Mucosa of rectum (tissue), 2 donors: ENCODE results near the gene SYNPR.
"Not testable (repeated sequence)": the region's sequence is repeated elsewhere in the genome, so short reads cannot be mapped to it uniquely, and the experiment has no call there.

Source experiments
- H3K27ac ChIP-seq, 2 donors: one replicate each; pipeline ENCODE4 v1.7.0; 2013; ENCODE audit warnings: inconsistent platforms in 2 of 2, low read depth in 2 of 2, low read length in 2 of 2
- H3K27me3 ChIP-seq, 2 donors: one replicate each; pipeline ENCODE4 v1.7.0; 2013; ENCODE audit warnings: low read length in 2 of 2; ENCODE audit not compliant: control insufficient read depth in 2 of 2, insufficient read depth in 2 of 2
- H3K36me3 ChIP-seq, 2 donors: one replicate each; pipeline ENCODE4 v1.7.0; 2013; ENCODE audit warnings: low read length in 2 of 2; ENCODE audit not compliant: control insufficient read depth in 2 of 2, insufficient read depth in 2 of 2
- H3K4me1 ChIP-seq, 2 donors: one replicate each; pipeline ENCODE4 v1.7.0; 2013; ENCODE audit warnings: low read length in 2 of 2, mild to moderate bottlenecking in 1 of 2; ENCODE audit not compliant: control insufficient read depth in 2 of 2, insufficient read depth in 2 of 2
- H3K4me3 ChIP-seq, 2 donors: one replicate each; pipeline ENCODE4 v1.7.0; 2013; ENCODE audit warnings: low read length in 2 of 2
- H3K9ac ChIP-seq, 2 donors: one replicate each; pipeline ENCODE4 v1.7.0; 2013; ENCODE audit warnings: low read length in 2 of 2, low read depth in 1 of 2, mild to moderate bottlenecking in 1 of 2
- H3K9me3 ChIP-seq, 2 donors: one replicate each; pipeline ENCODE4 v1.7.0; 2013; ENCODE audit warnings: low read length in 2 of 2; ENCODE audit not compliant: control insufficient read depth in 2 of 2
- donor health status: healthy.
- donor health status: Normal muscosa, but diverticular disease.

SYNPR gene

DNA sequence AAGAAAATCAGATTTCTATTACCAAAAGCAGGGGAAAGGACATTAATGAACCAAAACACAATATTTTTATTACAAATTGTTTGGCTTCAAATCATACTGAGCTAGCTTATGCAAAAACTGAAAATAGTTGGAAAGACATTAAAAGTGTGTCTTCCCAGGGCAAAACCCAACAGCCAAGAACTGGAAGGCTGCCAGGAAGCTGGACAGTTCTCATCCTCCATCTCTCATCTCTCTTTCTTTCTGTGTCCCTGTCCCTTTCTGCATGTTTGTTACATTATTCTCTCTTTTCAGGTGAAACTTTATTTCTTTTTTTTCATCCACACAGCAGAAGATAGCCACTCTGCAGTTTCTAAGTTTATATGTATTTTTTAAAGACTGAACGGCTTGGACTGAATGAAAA lies 333.3 kb downstream of the SYNPR start:
- Histone ChIP-seq H3K9ac (no peak overlapping the region), H3K27me3 (no peaks in the 10 kb centered on the region), H3K4me3 (no peak overlapping the region), H3K27ac (no peak overlapping the region), H3K36me3 (no peaks in the 10 kb centered on the region), H3K9me3 (no peaks in the 10 kb centered on the region), H3K4me1 (no peaks in the 10 kb centered on the region)

DNA sequence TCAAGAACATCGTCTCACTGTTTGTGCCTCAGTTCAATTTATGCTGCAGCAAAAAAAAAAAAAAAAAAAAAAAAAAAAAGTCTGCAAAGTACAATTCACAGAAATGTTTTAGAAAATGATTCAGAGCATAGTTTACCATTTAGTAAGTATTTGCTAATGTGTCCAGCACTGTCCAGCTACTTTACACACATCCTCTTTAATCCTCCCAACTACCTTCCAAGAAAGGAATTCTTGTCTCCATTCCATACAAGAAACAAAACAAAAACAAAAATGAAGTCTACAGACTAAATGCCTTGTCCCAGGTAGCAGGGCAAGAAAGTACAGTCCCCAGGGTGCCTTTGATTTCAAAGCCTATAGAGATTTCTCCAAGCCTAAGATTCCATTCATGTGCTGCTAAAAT lies 335.5 kb downstream of the SYNPR start:
- Histone ChIP-seq H3K9ac (no peak overlapping the region), H3K4me1 (no peaks in the 10 kb centered on the region), H3K4me3 (no peak overlapping the region), H3K27me3 (no peaks in the 10 kb centered on the region), H3K9me3 (no peaks in the 10 kb centered on the region), H3K36me3 (no peaks in the 10 kb centered on the region), H3K27ac (no peak overlapping the region)

DNA sequence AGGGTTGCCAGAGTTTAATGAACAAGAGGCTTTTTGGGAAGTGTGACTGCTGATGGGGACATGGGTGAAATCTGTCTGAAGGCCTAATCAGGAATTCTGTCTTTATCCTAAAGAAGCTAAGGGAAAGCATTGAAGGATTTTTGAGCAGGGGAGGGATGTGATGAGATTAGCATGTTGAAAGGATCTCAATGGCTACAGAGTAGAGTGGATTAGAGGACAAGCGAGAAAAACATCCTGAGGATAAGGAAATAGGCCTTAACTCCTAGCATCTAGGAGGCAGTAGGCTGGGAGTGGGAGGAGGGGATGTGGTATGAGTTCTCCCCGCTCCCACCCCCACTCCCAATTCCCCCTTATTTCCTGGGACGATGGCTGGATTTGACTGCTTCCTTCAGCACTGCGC lies 339.3 kb downstream of the SYNPR start:
- Histone ChIP-seq H3K27me3 (no peaks in the 10 kb centered on the region), H3K36me3 (no peaks in the 10 kb centered on the region), H3K9ac (no peak overlapping the region), H3K27ac (no peak overlapping the region), H3K9me3 (no peaks in the 10 kb centered on the region), H3K4me3 (no peak overlapping the region), H3K4me1 (no peaks in the 10 kb centered on the region)

DNA sequence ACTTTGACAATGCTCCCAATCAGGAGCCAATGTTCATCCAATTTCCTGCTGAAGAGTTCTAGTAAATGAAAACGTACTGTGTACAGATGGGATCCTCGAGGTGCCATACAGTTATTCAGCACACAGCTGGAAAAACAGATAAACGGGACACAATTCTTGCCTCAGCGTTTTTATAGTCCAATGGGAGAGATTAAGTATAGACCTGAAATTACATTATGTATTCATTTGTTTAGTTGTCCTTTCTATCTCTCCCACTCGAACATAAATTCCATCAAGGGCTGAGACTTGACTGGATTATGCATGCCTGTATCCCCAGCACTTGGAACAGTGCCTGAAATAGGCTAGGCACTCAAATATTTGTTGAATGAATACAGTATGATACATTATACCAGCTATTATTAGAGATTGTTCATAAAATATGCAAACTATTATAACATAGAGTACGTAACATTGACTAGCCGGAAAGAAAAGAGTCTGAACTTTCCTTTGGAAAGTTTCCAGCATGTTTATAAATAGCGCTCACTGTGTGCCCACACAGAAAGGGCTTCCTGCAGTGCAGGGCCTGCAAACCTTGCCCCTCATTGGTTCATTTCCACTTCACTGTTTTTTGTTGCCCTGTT lies 346.9 kb downstream of the SYNPR start:
- Histone ChIP-seq H3K9ac (no peak overlapping the region), H3K27me3 (no peaks in the 10 kb centered on the region), H3K27ac (no peak overlapping the region), H3K9me3 (no peaks in the 10 kb centered on the region), H3K36me3 (no peaks in the 10 kb centered on the region), H3K4me1 (no peaks in the 10 kb centered on the region), H3K4me3 (no peak overlapping the region)

DNA sequence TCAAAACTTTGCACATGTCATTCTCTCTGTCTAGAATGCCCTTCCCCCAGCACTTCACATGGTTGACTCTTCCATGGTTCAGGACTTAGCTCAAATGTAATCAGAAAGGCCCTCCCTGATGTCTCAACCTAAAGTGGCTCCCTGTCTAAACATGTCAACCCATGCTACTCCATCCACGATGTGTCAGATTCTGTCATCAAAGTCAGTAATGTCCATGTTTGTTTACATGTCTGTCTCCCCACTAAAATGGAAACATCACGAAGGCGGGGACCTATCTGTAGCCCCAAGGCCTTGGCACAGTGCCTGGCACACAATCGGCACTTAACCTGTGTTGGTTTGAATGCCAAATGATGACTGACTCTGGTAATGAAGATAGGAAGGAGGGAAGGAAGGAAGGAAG lies 353.6 kb downstream of the SYNPR start:
- Histone ChIP-seq H3K27ac (no peak overlapping the region), H3K9ac (no peak overlapping the region), H3K9me3 (no peaks in the 10 kb centered on the region), H3K27me3 (no peaks in the 10 kb centered on the region), H3K36me3 (no peaks in the 10 kb centered on the region), H3K4me1 (no peaks in the 10 kb centered on the region), H3K4me3 (no peak overlapping the region)

DNA sequence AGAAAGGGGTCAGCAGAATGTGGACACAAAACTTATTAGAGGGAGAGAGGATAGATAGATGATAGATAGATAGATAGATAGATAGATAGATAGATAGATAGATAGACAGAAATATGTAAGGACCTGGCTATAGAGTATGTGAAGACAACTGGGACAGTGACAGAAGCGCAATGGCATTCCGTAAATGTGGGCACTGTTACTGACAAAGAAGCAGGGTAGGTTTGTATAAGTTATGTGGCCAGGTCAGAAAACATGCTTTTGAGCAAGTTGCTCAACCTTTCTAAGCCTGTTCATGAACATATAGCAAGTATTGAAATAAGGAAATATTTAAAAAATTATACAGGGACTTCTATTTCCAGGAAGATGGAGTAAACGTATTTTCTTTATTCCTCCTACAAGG lies 357.1 kb downstream of the SYNPR start:
- no peak overlapping the region for H3K27ac ChIP-seq
- H3K27me3 ChIP-seq, result no peaks in the 10 kb centered on the region
- H3K9me3 ChIP-seq, result no peaks in the 10 kb centered on the region
- no peaks in the 10 kb centered on the region for H3K36me3 ChIP-seq
- H3K9ac ChIP-seq, result no peak overlapping the region
- H3K4me1 ChIP-seq, result no peaks in the 10 kb centered on the region
- H3K4me3 ChIP-seq, result no peak overlapping the region

DNA sequence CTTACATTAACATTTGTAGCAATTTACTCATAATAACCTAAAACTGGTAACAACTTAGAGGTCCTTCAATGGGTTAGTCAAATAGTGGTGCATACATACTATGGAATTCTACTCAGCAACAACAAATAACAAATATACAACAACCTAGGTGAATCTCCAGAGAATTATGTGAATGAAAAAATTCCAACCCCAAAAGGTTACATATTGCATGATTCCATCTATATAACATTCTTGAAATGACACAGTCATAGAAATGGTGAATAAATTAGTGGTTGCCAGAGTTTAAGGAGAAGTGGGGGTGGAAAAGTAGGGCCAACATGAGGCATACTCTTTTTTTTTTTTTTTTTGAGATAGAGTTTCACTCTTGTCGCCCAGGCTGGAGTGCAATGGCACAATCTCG lies 361.7 kb downstream of the SYNPR start:
- Histone ChIP-seq H3K9me3 (no peaks in the 10 kb centered on the region), H3K9ac (no peak overlapping the region), H3K27me3 (no peaks in the 10 kb centered on the region), H3K4me3 (no peak overlapping the region), H3K27ac (no peak overlapping the region), H3K36me3 (no peaks in the 10 kb centered on the region), H3K4me1 (no peaks in the 10 kb centered on the region)

DNA sequence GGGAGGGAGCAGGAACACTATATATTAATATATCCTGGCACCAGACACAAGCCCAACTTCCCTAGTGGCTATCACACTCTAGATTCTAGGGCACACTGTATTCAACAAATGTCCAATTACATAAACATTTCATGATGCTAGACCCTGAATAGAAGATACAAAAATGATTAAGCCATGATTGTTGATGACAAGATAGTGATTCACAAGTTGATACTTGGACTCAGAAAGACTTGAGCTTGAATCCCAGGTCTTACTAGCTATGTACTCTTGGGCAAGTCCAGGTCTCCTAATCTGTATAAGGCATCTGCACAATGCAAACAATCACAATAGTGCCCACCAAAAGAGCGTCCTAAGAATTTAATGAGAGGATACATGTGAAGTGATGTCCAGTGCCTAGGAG lies 364.4 kb downstream of the SYNPR start:
- Histone ChIP-seq H3K9ac (no peak overlapping the region), H3K36me3 (no peaks in the 10 kb centered on the region), H3K4me1 (no peaks in the 10 kb centered on the region), H3K9me3 (no peaks in the 10 kb centered on the region), H3K4me3 (no peak overlapping the region), H3K27me3 (no peaks in the 10 kb centered on the region), H3K27ac (no peak overlapping the region)

DNA sequence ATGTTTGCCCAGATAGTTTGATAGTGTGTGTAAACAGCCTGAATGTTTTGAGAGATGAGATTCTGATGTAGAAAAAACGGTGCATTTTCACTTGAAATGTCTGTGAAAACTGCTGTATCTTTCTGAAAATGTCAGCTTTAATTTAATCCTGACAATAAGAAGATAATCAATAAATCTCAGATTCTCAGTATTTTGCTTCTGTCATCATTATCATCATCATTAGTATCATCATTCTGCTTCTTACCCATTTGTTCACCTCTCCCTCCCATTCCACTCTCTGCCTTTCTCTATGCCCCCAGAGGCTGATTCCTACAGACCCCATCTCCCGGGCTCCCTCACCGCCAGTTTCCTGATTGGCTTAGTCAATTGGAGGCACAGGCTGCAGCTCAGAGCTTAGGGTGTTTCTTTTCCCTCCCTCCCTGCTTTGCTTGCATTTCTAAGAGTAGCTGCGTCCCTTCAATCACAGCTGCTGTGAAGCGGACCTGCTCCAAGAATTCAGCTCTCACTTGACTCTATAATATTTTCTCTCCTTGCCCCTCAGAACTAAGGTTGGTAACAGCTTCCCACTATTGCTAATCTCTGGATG lies 366.2 kb downstream of the SYNPR start:
- Histone ChIP-seq H3K9me3 (no peaks in the 10 kb centered on the region), H3K4me1 (no peaks in the 10 kb centered on the region), H3K27me3 (no peaks in the 10 kb centered on the region), H3K36me3 (no peaks in the 10 kb centered on the region), H3K4me3 (peak overlapping the region in 1 of 2 donors; percentile 41), H3K27ac (no peak overlapping the region), H3K9ac (peak overlapping the region in 1 of 2 donors; percentile 24)

DNA sequence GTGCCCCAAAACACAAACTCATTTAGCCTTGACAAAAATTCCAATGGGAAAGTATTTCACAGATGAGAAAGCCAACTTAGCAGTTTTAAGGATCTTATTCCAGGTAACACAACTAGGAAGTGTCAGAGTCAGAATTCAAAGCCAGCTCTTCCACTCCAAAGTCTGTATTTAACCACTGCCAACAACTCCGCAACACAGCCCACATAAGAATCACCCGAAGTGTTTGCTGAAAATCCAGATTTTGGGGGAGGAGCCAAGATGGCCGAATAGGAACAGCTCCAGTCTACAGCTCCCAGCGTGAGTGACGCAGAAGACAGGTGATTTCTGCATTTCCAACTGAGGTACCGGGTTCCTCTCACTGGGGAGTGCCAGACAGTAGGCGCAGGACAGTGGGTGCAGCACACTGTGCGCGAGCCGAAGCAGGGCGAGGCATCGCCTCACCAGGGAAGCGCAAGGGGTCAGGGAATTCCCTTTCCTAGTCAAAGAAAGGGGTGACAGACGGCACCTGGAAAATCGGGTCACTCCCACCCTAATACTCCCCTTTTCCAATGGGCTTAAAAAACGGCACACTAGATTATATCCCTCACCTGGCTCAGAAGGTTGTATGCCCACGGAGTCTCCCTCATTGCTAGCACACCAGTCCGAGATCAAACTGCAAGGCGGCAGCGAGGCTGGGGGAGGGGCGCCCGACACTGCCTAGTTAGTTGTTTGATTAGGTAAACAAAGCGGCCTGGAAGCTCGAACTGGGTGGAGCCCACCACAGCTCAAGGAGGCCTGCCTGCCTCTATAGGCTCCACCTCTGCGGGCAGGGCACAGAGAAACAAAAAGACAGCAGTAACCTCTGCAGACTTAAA lies 367.0 kb downstream of the SYNPR start:
- H3K9me3 ChIP-seq, H3K27me3 ChIP-seq, H3K4me1 ChIP-seq, H3K36me3 ChIP-seq: not testable (repeated sequence)
- H3K4me3 ChIP-seq, result peak overlapping the region; percentile 60 to 61
- H3K27ac ChIP-seq, result peak overlapping the region; percentile 29 to 43
- peak overlapping the region; percentile 24 to 54 for H3K9ac ChIP-seq
